K562 (cell line): Measurements from ENCODE around the gene NTM. TPM values are rescaled to one million over a fixed set of nuclear protein-coding genes. Genes with fewer than 3 reads are reported as not detected.

Experiments used
- ATAC-seq: fragments of 200-7000 bp; cut with Tn5 transposase; 3 replicates; pipeline ENCODE4 v1.9.1; 2020; ENCODE audit warnings: moderate library complexity
- BruUV-seq: library from RNA; stranded (reverse); fragments of 400-500 nt; replicated peaks from 2 replicates; lab custom pipeline; 2021; lab: Mats Ljungman, UMichigan
- CTCF ChIA-PET: fragments of 300-600 bp; formaldehyde crosslinking; extraction: SDS; loops from one replicate; lab custom pipeline; 2021; ENCODE audit warnings: low intra/inter-chr PET ratio; lab: Yijun Ruan, JAX
- POLR2A ChIA-PET: fragments of 300-600, 350-650 bp; sonication (Branson Sonifier 250); formaldehyde crosslinking; extraction: SDS; loops from one replicate; lab custom pipeline; 2021; ENCODE audit warnings: antibody characterized with exemption, inconsistent platforms; lab: Yijun Ruan, JAX
- DNase-seq, 4 experiments: peaks; one replicate each; pipeline versions ENCODE4 v3.0.0 to v3.0.0-alpha.2; 2011 to 2018; ENCODE audit warnings: low spot score in 3 of 4, mixed read lengths in 3 of 4; ENCODE audit errors: extremely low read depth in 1 of 4
- FAIRE-seq: peaks from 2 replicates; lab custom pipeline; 2011; peaks lifted over from hg19 to GRCh38; lab: Jason Lieb, UNC
- H2AFZ ChIP-seq: 2 replicates; pipeline ENCODE4 v1.6.0; 2011; ENCODE audit warnings: low read depth, low read length, control low read depth, inconsistent platforms
- H3K27ac ChIP-seq: fragments of 200-600 bp; 3 replicates; pipeline ENCODE4 v1.8.0; 2011; ENCODE audit warnings: low read depth, mild to moderate bottlenecking, control low read depth, inconsistent platforms, low read length, moderate library complexity, mixed read lengths; ENCODE audit errors: extremely low read depth
- H3K27me3 ChIP-seq, 2 experiments: fragments of 300-600 bp in 1 of 2; 2 replicates in 1 of 2; 3 replicates in 1 of 2; pipeline versions ENCODE4 v1.6.0 to v1.8.0; 2011; ENCODE audit warnings: inconsistent platforms in 2 of 2, low read length in 2 of 2, mild to moderate bottlenecking in 1 of 2, mixed read lengths in 1 of 2, moderate library complexity in 1 of 2; ENCODE audit not compliant: control insufficient read depth in 2 of 2, insufficient read depth in 2 of 2
- H3K36me3 ChIP-seq: fragments of 300-600 bp; 3 replicates; pipeline ENCODE4 v1.8.0; 2011; ENCODE audit warnings: mild to moderate bottlenecking, low read length, inconsistent platforms; ENCODE audit not compliant: control insufficient read depth, insufficient read depth
- H3K4me1 ChIP-seq, 2 experiments: fragments of 200-600 bp in 1 of 2; replicated peaks in 1 of 2; 2 replicates in 1 of 2; 3 replicates in 1 of 2; pipeline versions ENCODE4 v1.5.1 to v1.8.0; 2011; ENCODE audit warnings: inconsistent platforms in 2 of 2, low read length in 2 of 2, mild to moderate bottlenecking in 1 of 2, mixed read lengths in 1 of 2, moderate library complexity in 1 of 2; ENCODE audit not compliant: control insufficient read depth in 2 of 2, insufficient read depth in 2 of 2
- H3K4me2 ChIP-seq: 2 replicates; pipeline ENCODE4 v1.6.1; 2011; ENCODE audit warnings: low read length, control low read depth, inconsistent platforms, mixed read lengths; ENCODE audit not compliant: insufficient read depth
- H3K4me3 ChIP-seq: fragments of 200-600 bp; sonication (generic), shearing (Covaris generic); 2 replicates; pipeline ENCODE4 v1.5.1; 2016; ENCODE audit warnings: control low read depth, inconsistent platforms
- H3K79me2 ChIP-seq: fragments of 200-600 bp; 3 replicates; pipeline ENCODE4 v1.8.0; 2011; ENCODE audit warnings: low read length, inconsistent platforms; ENCODE audit not compliant: control insufficient read depth, insufficient read depth
- H3K9ac ChIP-seq, 2 experiments: 2 replicates each; pipeline versions ENCODE4 v1.6.0 to v1.6.1; 2011; ENCODE audit warnings: low read depth in 2 of 2, low read length in 2 of 2, control low read depth in 1 of 2, inconsistent platforms in 1 of 2, mild to moderate bottlenecking in 1 of 2, mixed read lengths in 1 of 2; ENCODE audit not compliant: insufficient read depth in 1 of 2
- H3K9me1 ChIP-seq: one replicate; pipeline ENCODE4 v1.6.0; 2011; ENCODE audit warnings: inconsistent platforms, mild to moderate bottlenecking, low read length, moderate library complexity; ENCODE audit not compliant: control insufficient read depth, insufficient read depth
- H3K9me3 ChIP-seq: replicated peaks from 2 replicates; pipeline ENCODE4 v1.5.1; 2011; ENCODE audit warnings: low read depth, low read length, inconsistent platforms; ENCODE audit not compliant: control insufficient read depth, insufficient read depth
- H4K20me1 ChIP-seq: replicated peaks from 2 replicates; pipeline ENCODE4 v1.6.1; 2011; ENCODE audit warnings: low read length, inconsistent platforms, mixed read lengths; ENCODE audit not compliant: control insufficient read depth, insufficient read depth
- CBX2 ChIP-seq: fragments of 200-600 bp; sonication (generic); IDR thresholded peaks from one replicate; pipeline ENCODE4 v1.6.1; 2012; ENCODE audit warnings: mild to moderate bottlenecking, low read length, inconsistent platforms; ENCODE audit not compliant: insufficient read depth, poor library complexity, severe bottlenecking
- DACH1 ChIP-seq: fragments of 450-650 bp; IDR thresholded peaks from 2 replicates; pipeline ENCODE4 v1.6.1; 2018; ENCODE audit not compliant: partially characterized antibody
- EP400 ChIP-seq: fragments of 450-650 bp; IDR thresholded peaks from 2 replicates; pipeline ENCODE4 v1.6.1; 2017; ENCODE audit warnings: antibody characterized with exemption, mild to moderate bottlenecking, moderate library complexity
- GATAD2B ChIP-seq: fragments of 450-650 bp; IDR thresholded peaks from 2 replicates; pipeline ENCODE4 v1.6.1; 2017; ENCODE audit warnings: mild to moderate bottlenecking, borderline replicate concordance
- LCOR ChIP-seq: sonication (generic); formaldehyde crosslinking; IDR thresholded peaks from 2 replicates; pipeline ENCODE4 v1.8.0; 2022; ENCODE audit warnings: mild to moderate bottlenecking, missing genetic modification reagents
- MECOM ChIP-seq: fragments of 250-450 bp; sonication (Bioruptor Pico); IDR thresholded peaks from 2 replicates; pipeline ENCODE4 v1.8.0; 2022; ENCODE audit warnings: inconsistent platforms
- MTF1 ChIP-seq: fragments of 250-450 bp; sonication (Bioruptor Pico); IDR thresholded peaks from 2 replicates; pipeline ENCODE4 v1.9.0; 2021; ENCODE audit warnings: moderate library complexity, mild to moderate bottlenecking, inconsistent platforms, borderline replicate concordance
- MYNN ChIP-seq, 2 experiments: sonication (generic); formaldehyde crosslinking in 1 of 2; IDR thresholded peaks; 2 replicates each; pipeline versions ENCODE4 v1.5.0 to v1.6.1; 2016 to 2020; ENCODE audit warnings: antibody characterized with exemption in 1 of 2, missing genetic modification reagents in 1 of 2
- NCOA6 ChIP-seq: fragments of 450-650 bp; IDR thresholded peaks from 2 replicates; pipeline ENCODE4 v1.6.1; 2017; ENCODE audit warnings: mild to moderate bottlenecking
- NRF1 ChIP-seq, 2 experiments: fragments of 450-650 bp; IDR thresholded peaks in 1 of 2; conservative IDR thresholded peaks in 1 of 2; 2 replicates each; pipeline ENCODE4 v1.6.1; 2014; ENCODE audit warnings: mild to moderate bottlenecking in 2 of 2
- PHTF2 ChIP-seq: fragments of 250-450 bp; sonication (Bioruptor Pico); IDR thresholded peaks from 2 replicates; pipeline ENCODE4 v1.5.0; 2021; ENCODE audit warnings: mild to moderate bottlenecking
- POLR2A ChIP-seq: fragments of 450-650 bp; conservative IDR thresholded peaks from 2 replicates; pipeline ENCODE4 v1.6.1; 2016
- RBM14 ChIP-seq: fragments of 200-400 bp; formaldehyde crosslinking; IDR thresholded peaks from 2 replicates; pipeline ENCODE4 v1.6.1; 2018; ENCODE audit warnings: low read depth, mild to moderate bottlenecking, low read length, moderate library complexity, borderline replicate concordance; ENCODE audit not compliant: insufficient read depth
- SAP30 ChIP-seq: fragments of 200-600 bp; sonication (generic); IDR thresholded peaks from 2 replicates; pipeline ENCODE4 v1.6.1; 2012; ENCODE audit warnings: borderline replicate concordance, low read depth, mild to moderate bottlenecking, moderate library complexity, low read length, control low read depth, inconsistent platforms; ENCODE audit not compliant: insufficient read depth, poor library complexity, severe bottlenecking
- SIX5 ChIP-seq, 2 experiments: IDR thresholded peaks; 2 replicates each; pipeline ENCODE4 v1.6.1; 2011; ENCODE audit warnings: low read length in 2 of 2, borderline replicate concordance in 1 of 2, low read depth in 1 of 2, mild to moderate bottlenecking in 1 of 2, moderate library complexity in 1 of 2; ENCODE audit not compliant: insufficient read depth in 1 of 2
- SMARCB1 ChIP-seq: IDR thresholded peaks from 2 replicates; pipeline ENCODE4 v1.6.1; 2011; ENCODE audit warnings: improper control_type of control experiment, low read depth; ENCODE audit not compliant: insufficient read length
- ZFPM2 ChIP-seq: fragments of 250-450 bp; sonication (Bioruptor Pico); IDR thresholded peaks from 2 replicates; pipeline ENCODE4 v1.5.1; 2022; ENCODE audit warnings: mild to moderate bottlenecking
- ZKSCAN8 ChIP-seq: fragments of 200-800 bp; sonication (Bioruptor generic); IDR thresholded peaks from 2 replicates; pipeline ENCODE4 v1.6.1; 2016; ENCODE audit warnings: missing genetic modification characterization, missing compliant biosample characterization
- ZNF140 ChIP-seq: fragments of 250-450 bp; sonication (Bioruptor Pico); IDR thresholded peaks from 2 replicates; pipeline ENCODE4 v1.8.0; 2021; ENCODE audit warnings: moderate library complexity, mild to moderate bottlenecking, inconsistent platforms
- WGBS: fragments of 100-300 bp; shearing (Covaris generic); methylation state at CpG from one replicate; pipeline ENCODE4 v1.1.6; 2016; ENCODE audit warnings: low coverage, mixed read lengths; ENCODE audit not compliant: insufficient coverage; ENCODE audit errors: missing lambda C conversion rate; 5-methylcytosine and 5-hydroxymethylcytosine counted together
- in situ Hi-C: fragments of 300-500 bp; cut with MboI; formaldehyde crosslinking; loops from 4 replicates; pipeline ENCODE4 v1.15.0; 2018; ENCODE audit warnings: inconsistent platforms, mixed read lengths
- intact Hi-C: fragments of 100-400 bp; cut with micrococcal nuclease; formaldehyde crosslinking; loops from 2 replicates; pipeline ENCODE4 v1.14.2; 2022
- polyA plus RNA-seq, 8 experiments: library from polyadenylated mRNA; depleted of rRNA in 4 of 8; stranded (reverse) in 5 of 8; unstranded in 3 of 8; fragments of >200 nt; fragmentation: Nextera tagmentation in 2 of 8; fragmentation: Illumina TruSeq in 1 of 8; extraction: Ambion mirVana in 2 of 8; extraction: Trizol in 1 of 8; gene quantifications; 2 replicates each; pipeline versions ENCODE4 v1.2.1 to v1.2.3, GENCODE V29; 2011 to 2014; ENCODE audit warnings: inconsistent platforms in 1 of 8, missing spikeins in 1 of 8
- total RNA-seq, 7 experiments: library from RNA; depleted of rRNA in 6 of 7; stranded (reverse); fragments of >200 nt in 6 of 7; fragmentation: Illumina TruSeq in 2 of 7; extraction: Trizol in 2 of 7; gene quantifications; 2 replicates each; pipeline versions ENCODE4 v1.2.1 to v1.2.3, GENCODE V29; 2011 to 2021; ENCODE audit warnings: low replicate concordance in 1 of 7

The NTM gene
- total and polyA plus RNA-seq, 9 of the 15 experiments (the other 6 are each of a cell fraction or from before 2014, with no cell fraction given): not detected

DNA sequence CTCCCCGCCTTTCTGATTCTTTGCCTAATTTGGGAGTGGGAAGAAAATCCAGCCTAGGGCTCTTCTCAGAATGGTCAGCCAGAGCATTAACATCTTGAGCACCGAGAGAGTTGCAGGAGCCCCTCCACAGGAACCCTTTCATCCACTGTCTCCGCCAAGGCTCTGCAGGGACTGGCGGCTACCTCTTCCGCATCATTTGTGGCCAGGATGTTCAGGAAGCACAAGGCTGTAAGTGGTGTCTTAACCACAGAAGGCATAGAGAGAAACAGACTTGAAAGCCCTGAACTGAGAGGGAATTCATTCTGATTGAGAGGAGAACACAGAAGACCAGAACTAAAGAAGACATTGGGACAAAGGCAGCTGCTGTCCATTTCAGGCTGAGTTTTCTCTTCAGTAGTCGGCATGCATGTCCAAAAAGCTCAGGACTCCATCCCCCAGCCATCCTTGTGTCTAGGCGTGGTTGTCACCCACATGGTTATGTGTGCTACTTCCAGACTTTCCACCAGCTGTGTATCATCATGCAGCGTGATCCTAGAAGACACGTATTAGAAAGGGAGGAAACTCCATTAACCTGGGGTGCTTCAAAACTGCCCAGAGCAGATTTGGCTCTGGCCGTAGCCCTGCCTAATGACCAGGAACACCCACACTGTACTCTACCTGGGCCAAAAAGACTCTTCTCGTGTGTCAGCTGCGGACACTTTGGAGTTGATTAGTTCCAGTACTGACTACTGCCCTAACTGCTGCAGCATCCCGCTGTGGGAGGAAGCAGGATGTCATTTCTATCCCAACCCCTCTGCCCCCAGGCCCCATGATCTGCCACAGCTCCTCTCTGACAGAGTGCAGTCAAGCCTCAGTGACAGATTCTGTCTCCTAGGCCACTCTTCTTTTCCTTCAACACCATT is 725.1 kb downstream of the NTM start:
- TF ChIP-seq DACH1 (no peak), POLR2A (no peak), ZNF140 (CRISPR knock-in tag) (no peak), SAP30 (no peak), PHTF2 (CRISPR knock-in tag) (no peak), NRF1 (conservative IDR thresholded peaks at IDR 0.05 in 1 of 2, IDR thresholded peaks at IDR 0.05 in 1 of 2) (no peak), ZFPM2 (CRISPR knock-in tag) (no peak), SMARCB1 (no peak), MYNN (IDR thresholded peaks at IDR 0.05) (no peak), MYNN (CRISPR knock-in tag; IDR thresholded peaks at IDR 0.05) (no peak), RBM14 (no peak), CBX2 (no peak), MECOM (CRISPR knock-in tag) (no peak), GATAD2B (no peak), MTF1 (CRISPR knock-in tag) (no peak), EP400 (no peak), LCOR (no peak), ZKSCAN8 (CRISPR knock-in tag) (no peak), NCOA6 (no peak), SIX5 (IDR thresholded peaks at IDR 0.05; ENCODE audit: borderline replicate concordance in 1 of 2, insufficient read depth in 1 of 2, low read depth in 1 of 2, low read length in 2 of 2) (no peak)
- TF ChIP-seq, all 486 proteins: peak for 0
- FAIRE-seq (no peak), DNase-seq (no peak), ATAC-seq (no peak)
- H3K9me1 ChIP-seq: no peaks in the 10 kb centered on the region
- no peaks in the 10 kb centered on the region for H3K4me1 ChIP-seq
- no peaks in the 10 kb centered on the region for H3K27me3 ChIP-seq
- intact Hi-C loops (no loop called here), in situ Hi-C loops (no loop called here)
- no peak overlapping the region for H2AFZ ChIP-seq
- H4K20me1 ChIP-seq: no peaks in the 10 kb centered on the region
- ChIA-PET POLR2A (no interaction called here), CTCF (no interaction called here)
- H3K36me3 ChIP-seq: no peaks in the 10 kb centered on the region
- 1% methylated on average over 12 of the region's 13 CpGs for WGBS
- H3K4me2 ChIP-seq: no peak overlapping the region
- H3K9me3 ChIP-seq: no peaks in the 10 kb centered on the region
- BruUV-seq: no TSS peak
- no peak overlapping the region for H3K27ac ChIP-seq
- no peak overlapping the region for H3K9ac ChIP-seq
- H3K4me3 ChIP-seq: no peak overlapping the region
- H3K79me2 ChIP-seq: no peaks in the 10 kb centered on the region
